Right lung (tissue), 5 donors: ENCODE results near the gene MOV10. TPM values are rescaled to one million over a fixed set of nuclear protein-coding genes. Genes with fewer than 3 reads are reported as not detected.
"Not testable (repeated sequence)": the region's sequence is repeated elsewhere in the genome, so short reads cannot be mapped to it uniquely, and the experiment has no call there.

ENCODE experiments used
- DNase-seq, 2 donors: peaks; one replicate each; pipeline ENCODE4 v3.0.0-alpha.2; 2013
- polyA plus RNA-seq, 5 donors: library from polyadenylated mRNA; unstranded; fragments of 120-200 nt; gene quantifications; one replicate each; pipeline versions ENCODE4 v1.2.1 to v1.2.3, GENCODE V29; 2013; ENCODE audit warnings: inconsistent platforms in 1 of 5, low replicate concordance in 1 of 5; ENCODE audit not compliant: insufficient read length in 5 of 5, insufficient read depth in 1 of 5

The MOV10 gene
- polyA plus RNA-seq, 5 donors = 59.9 to 76.1 (median 68.4) TPM

DNA sequence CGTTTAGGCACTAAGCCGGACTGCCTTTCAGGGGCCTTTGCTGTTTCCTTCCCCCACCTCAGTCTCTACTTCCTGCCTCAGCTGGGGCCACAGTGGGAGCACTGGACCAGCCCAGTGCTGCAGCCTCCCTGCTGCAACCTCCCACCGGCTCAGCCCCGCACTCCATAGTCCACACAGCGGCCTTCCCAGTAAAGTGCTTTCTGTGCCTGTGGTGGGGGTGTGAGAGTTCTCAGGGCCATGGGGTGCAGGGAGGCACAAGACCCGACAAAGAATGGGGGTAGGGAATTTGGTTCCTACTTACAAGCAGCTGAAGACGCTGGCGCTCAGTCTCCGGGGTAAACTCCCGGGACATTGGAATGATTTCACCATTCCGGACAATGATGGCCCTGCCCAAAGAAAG, 37.2 kb downstream of the MOV10 start:
- DNase-seq = no peak

DNA sequence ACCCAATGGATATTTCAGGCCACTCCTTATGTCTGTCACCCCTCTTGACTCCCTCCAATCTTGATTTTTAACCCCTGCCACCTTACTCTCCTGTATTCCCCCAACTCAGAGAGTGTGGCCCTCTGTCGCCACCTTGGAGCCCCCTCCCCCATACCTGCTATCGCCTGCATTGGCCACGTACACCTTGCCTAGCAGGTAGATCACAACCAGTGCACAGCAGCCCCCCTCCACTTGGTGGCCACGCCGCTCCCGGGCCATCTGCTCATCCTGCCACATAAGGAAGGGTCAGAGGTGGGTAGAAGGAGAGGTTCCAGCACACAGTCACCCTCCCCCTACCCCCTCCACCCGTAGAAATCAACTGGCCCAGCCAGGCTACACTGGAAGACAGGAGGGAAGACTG, 37.7 kb downstream of the MOV10 start:
- DNase-seq = no peak

GRCh38 chr1:112712701-112713128, 38.3 kb downstream of the MOV10 start:
- DNase-seq = no peak

DNA sequence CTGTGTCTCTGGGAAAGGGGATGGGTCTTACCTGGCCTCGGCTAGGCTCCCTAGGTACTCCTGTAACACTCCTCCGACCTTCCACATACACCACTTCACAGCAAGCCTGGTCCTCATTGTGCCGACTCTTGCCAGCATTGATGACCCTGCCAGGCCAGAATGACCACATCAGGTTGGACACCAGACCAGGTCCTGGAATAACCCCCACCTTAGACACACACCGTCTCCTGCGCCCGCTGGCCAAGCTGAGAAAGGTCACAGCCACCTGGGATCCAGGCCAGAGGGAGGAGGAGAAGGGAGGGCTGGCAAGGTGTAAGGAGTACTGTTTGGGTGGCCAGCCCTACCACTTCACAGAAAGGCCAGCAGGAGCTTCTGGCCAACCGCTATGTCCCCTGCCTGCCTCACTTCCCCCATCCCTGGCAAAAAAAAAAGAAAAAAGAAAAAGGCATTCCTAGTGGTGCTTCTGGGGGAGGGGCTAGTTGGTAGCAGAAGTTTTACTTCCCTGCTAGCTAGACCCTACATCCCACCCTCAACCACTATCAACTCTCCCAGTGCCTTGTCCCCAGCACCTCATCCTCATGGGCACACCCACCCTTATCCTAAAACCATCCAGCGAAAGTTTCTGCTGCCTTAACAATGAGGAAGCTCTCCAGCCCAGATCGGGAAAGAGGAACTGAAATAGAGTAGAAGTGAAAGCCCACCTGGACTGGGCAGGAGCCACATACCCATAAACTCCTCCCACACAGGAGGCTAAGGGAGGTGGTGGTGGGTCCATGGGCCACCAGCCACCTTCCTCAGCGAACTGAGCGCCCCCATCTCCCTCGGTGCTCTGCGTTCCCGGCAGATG, 39.2 kb downstream of the MOV10 start:
- no peak for DNase-seq

- DNase-seq = no peak
Observed at GRCh38 chr1:112714313-112715263, 40.1 kb downstream of the MOV10 start.

DNA sequence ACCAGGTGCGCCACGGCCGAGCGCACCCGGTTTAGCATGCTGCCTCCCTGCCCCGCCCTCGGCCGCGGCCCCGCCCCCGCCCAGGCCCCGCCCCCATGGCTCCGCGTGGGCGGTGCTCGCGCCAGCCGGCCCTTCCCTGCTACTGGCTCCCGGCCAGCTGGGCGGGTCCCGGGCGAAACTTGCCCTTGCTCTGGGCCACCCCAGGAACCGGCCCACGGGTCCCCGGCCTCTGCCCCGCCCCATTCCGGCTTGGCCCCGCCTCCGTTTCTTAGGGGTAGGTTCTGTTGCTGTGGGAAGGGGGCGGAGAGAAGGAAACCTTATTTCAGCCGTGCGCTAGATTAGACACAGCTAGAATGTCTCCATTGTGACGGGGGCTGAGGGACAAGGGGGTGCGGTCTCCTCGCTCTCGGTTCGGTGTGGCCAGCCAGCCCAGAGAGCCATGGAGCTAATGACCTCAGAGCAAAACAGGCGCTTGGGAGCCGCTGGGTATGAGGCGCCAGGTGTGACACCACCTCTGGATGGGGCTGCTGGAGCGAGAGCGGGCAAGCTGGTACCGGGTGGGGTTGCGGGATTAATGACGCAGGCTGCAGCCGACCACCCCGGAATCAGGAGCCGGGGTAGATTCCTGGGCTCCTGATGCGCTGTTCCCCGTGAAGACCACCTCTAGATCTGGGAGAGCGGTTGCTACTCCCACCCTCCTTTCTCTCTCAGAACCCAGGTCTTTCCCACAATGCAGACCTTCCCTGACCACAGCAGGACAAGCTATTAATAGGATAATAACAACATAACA, 41.0 kb downstream of the MOV10 start, which contains the start of gene PPM1J:
TSS of gene PPM1J (minus strand) at position 69 of the 790 bp plus-strand sequence. CDS start at position 38, 31 bp downstream.
- DNase-seq = peak; percentile 83 to 85

- peak; percentile 83 to 90 for DNase-seq
Observed at GRCh38 chr1:112716133-112716720, 41.8 kb downstream of the MOV10 start.

GRCh38 chr1:112717263-112717873, 42.9 kb downstream of the MOV10 start:
- DNase-seq = no peak

GRCh38 chr1:112718691-112719418, 44.4 kb downstream of the MOV10 start:
- DNase-seq = no peak

- no peak for DNase-seq
Observed at GRCh38 chr1:112719706-112720105, 45.2 kb downstream of the MOV10 start.

DNA sequence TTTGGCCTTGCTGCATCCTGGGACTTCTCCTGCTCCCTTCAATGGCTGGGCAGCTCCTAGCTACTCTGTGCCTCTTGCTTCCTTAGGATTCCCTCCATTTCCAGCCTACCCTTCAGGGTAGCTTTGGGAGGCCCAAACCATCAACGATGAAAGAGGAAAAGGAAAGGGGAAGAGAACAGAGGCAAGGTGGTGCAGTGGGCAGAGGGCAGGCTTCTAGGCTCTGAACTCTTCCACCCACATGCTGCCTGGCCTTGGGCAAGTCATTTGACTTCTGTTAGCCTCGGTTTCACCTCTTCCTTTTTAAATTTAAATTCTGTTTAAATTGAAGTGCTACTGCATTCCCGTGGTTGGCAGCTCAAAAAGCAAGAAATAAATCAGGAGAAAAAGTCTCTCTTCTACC, 46.3 kb downstream of the MOV10 start:
- no peak for DNase-seq

DNA sequence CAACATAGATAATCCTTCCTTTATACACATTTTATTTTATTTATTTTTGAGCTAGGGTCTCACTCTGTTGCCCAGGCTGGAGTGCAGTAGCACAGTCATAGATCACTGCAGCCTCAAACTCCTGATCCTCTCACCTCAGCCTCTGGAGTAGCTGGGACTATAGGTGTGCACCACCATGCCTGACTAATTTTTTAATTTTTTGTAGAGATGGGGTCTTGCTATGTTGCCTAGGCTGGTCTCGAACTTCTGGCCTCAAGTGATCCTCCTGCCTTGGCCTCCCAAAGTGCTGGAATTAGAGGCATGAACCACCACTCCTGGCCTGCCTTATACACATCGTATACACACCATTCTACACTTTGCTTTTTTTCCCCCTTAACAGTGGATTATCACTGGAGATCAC, 46.8 kb downstream of the MOV10 start:
- not testable (repeated sequence) for DNase-seq

- no peak for DNase-seq
Observed at GRCh38 chr1:112721966-112722524, 47.6 kb downstream of the MOV10 start.

GRCh38 chr1:112722601-112723510, 48.4 kb downstream of the MOV10 start:
- no peak for DNase-seq

- DNase-seq = no peak
Observed at GRCh38 chr1:112723511-112723839, 49.0 kb downstream of the MOV10 start.

DNA sequence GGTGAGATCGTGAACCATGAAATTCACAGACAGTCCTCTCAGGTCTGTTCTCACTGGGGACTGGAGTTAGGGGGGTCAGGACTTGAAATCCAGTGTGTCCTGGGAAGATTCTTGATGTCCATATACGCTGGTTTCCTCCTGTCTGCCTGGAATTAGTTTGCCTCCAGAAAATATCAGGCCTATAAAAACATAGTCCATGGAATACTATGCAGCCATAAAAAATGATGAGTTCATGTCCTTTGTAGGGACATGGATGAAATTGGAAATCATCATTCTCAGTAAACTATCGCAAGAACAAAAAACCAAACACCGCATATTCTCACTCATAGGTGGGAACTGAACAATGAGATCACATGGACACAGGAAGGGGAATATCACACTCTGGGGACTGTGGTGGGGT, 49.8 kb downstream of the MOV10 start:
- DNase-seq = not testable (repeated sequence)

DNA sequence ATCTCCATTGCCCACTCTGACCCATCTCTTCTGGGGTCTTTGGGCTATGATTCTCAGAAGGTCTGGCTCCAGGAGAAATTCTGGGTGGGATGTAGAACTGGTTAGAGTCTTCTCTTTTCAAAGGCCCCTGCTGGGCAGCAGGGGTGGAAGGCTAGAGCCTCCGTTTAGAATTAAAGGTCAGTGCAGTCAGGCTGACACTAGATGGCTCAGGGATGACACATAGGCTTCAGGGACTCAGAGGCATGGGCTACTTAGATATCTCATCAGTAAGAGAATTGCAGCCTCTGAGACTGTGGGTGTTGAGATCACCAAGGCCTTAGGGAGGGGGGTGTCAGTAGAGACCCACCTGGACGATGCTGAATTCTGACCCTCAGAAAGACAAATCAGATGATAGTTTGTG, 53.3 kb downstream of the MOV10 start:
- no peak for DNase-seq

- DNase-seq = not testable (repeated sequence)
Observed at GRCh38 chr1:112728306-112728971, 54.0 kb downstream of the MOV10 start.
